Rectal smooth muscle tissue (tissue), 1 donor: ENCODE data around the gene KHK.

Source experiments
- H3K27ac ChIP-seq: one replicate; pipeline ENCODE4 v1.7.0; 2013; ENCODE audit warnings: low read depth, low read length, inconsistent platforms
- H3K27me3 ChIP-seq: one replicate; pipeline ENCODE4 v1.7.0; 2013; ENCODE audit warnings: low read length; ENCODE audit not compliant: control insufficient read depth, insufficient read depth
- H3K36me3 ChIP-seq: one replicate; pipeline ENCODE4 v1.7.0; 2013; ENCODE audit warnings: low read length; ENCODE audit not compliant: control insufficient read depth, insufficient read depth
- H3K4me1 ChIP-seq: one replicate; pipeline ENCODE4 v1.7.0; 2013; ENCODE audit warnings: low read length; ENCODE audit not compliant: control insufficient read depth, insufficient read depth
- H3K4me3 ChIP-seq: one replicate; pipeline ENCODE4 v1.7.0; 2013; ENCODE audit warnings: low read length
- H3K9ac ChIP-seq: one replicate; pipeline ENCODE4 v1.7.0; 2013; ENCODE audit warnings: low read length

KHK gene

GRCh38 chr2:27050996-27051901 lies 35.3 kb upstream of the KHK start, which contains the start of gene AGBL5:
TSS of gene AGBL5 (plus strand) at chr2:27051668. CDS start at chr2:27052959, 1,291 bp downstream.
- Histone ChIP-seq H3K4me1 (peaks cover 11% of the 10 kb centered on the region), H3K4me3 (peak within 1 kb of the TSS; percentile 74), H3K36me3 (peaks cover 15% of the 10 kb centered on the region), H3K27ac (peak within 1 kb of the TSS; percentile 87), H3K9ac (peak within 1 kb of the TSS; percentile 47), H3K27me3 (no peaks in the 10 kb centered on the region)

- Histone ChIP-seq H3K9ac (peak overlapping the region; percentile 7), H3K27me3 (no peaks in the 10 kb centered on the region), H3K4me1 (peaks cover 11% of the 10 kb centered on the region), H3K27ac (peak overlapping the region; percentile 87), H3K4me3 (peak overlapping the region; percentile 74), H3K36me3 (peaks cover 21% of the 10 kb centered on the region)
Observed at GRCh38 chr2:27051902-27052645, 34.5 kb upstream of the KHK start.

- Histone ChIP-seq H3K27ac (no peak overlapping the region), H3K4me3 (no peak overlapping the region), H3K4me1 (peaks cover 11% of the 10 kb centered on the region), H3K9ac (no peak overlapping the region), H3K36me3 (peaks cover 27% of the 10 kb centered on the region), H3K27me3 (no peaks in the 10 kb centered on the region)
Observed at GRCh38 chr2:27053321-27053720, 33.3 kb upstream of the KHK start.

- Histone ChIP-seq H3K4me3 (no peak overlapping the region), H3K27ac (no peak overlapping the region), H3K9ac (no peak overlapping the region), H3K27me3 (no peaks in the 10 kb centered on the region), H3K4me1 (peaks cover 11% of the 10 kb centered on the region), H3K36me3 (peaks cover 28% of the 10 kb centered on the region)
Observed at GRCh38 chr2:27053776-27054175, 32.8 kb upstream of the KHK start.

GRCh38 chr2:27054721-27055120 lies 31.9 kb upstream of the KHK start:
- peaks cover 5% of the 10 kb centered on the region for H3K4me1 ChIP-seq
- no peaks in the 10 kb centered on the region for H3K27me3 ChIP-seq
- no peak overlapping the region for H3K4me3 ChIP-seq
- H3K9ac ChIP-seq: no peak overlapping the region
- H3K36me3 ChIP-seq: peaks cover 28% of the 10 kb centered on the region
- no peak overlapping the region for H3K27ac ChIP-seq

GRCh38 chr2:27057184-27057583 lies 29.4 kb upstream of the KHK start:
- Histone ChIP-seq H3K4me1 (peaks cover 1% of the 10 kb centered on the region), H3K4me3 (no peak overlapping the region), H3K27me3 (no peaks in the 10 kb centered on the region), H3K36me3 (peaks cover 30% of the 10 kb centered on the region), H3K9ac (no peak overlapping the region), H3K27ac (no peak overlapping the region)

GRCh38 chr2:27058210-27058609 lies 28.4 kb upstream of the KHK start:
- H3K27me3 ChIP-seq: no peaks in the 10 kb centered on the region
- H3K4me3 ChIP-seq: no peak overlapping the region
- peaks cover 30% of the 10 kb centered on the region for H3K36me3 ChIP-seq
- H3K4me1 ChIP-seq: no peaks in the 10 kb centered on the region
- H3K9ac ChIP-seq: no peak overlapping the region
- H3K27ac ChIP-seq: no peak overlapping the region

GRCh38 chr2:27059141-27059820 lies 27.3 kb upstream of the KHK start:
- H3K4me3 ChIP-seq: no peak overlapping the region
- H3K27ac ChIP-seq: no peak overlapping the region
- peaks cover 3% of the 10 kb centered on the region for H3K4me1 ChIP-seq
- H3K9ac ChIP-seq: no peak overlapping the region
- H3K27me3 ChIP-seq: no peaks in the 10 kb centered on the region
- H3K36me3 ChIP-seq: peaks cover 30% of the 10 kb centered on the region

- H3K36me3 ChIP-seq: peaks cover 24% of the 10 kb centered on the region
- H3K4me3 ChIP-seq: no peak overlapping the region
- H3K4me1 ChIP-seq: peaks cover 3% of the 10 kb centered on the region
- no peak overlapping the region for H3K9ac ChIP-seq
- no peaks in the 10 kb centered on the region for H3K27me3 ChIP-seq
- H3K27ac ChIP-seq: no peak overlapping the region
Observed at GRCh38 chr2:27060323-27060722, 26.2 kb upstream of the KHK start.

GRCh38 chr2:27065128-27065527 lies 21.4 kb upstream of the KHK start:
- peaks cover 14% of the 10 kb centered on the region for H3K4me1 ChIP-seq
- H3K27me3 ChIP-seq: no peaks in the 10 kb centered on the region
- H3K4me3 ChIP-seq: no peak overlapping the region
- no peak overlapping the region for H3K27ac ChIP-seq
- H3K36me3 ChIP-seq: peaks cover 24% of the 10 kb centered on the region
- H3K9ac ChIP-seq: no peak overlapping the region

GRCh38 chr2:27067385-27067784 lies 19.2 kb upstream of the KHK start:
- no peak overlapping the region for H3K4me3 ChIP-seq
- no peak overlapping the region for H3K9ac ChIP-seq
- no peak overlapping the region for H3K27ac ChIP-seq
- H3K36me3 ChIP-seq: peaks cover 22% of the 10 kb centered on the region
- no peaks in the 10 kb centered on the region for H3K27me3 ChIP-seq
- H3K4me1 ChIP-seq: peaks cover 22% of the 10 kb centered on the region

- Histone ChIP-seq H3K9ac (no peak overlapping the region), H3K4me1 (peaks cover 37% of the 10 kb centered on the region), H3K36me3 (peaks cover 22% of the 10 kb centered on the region)
Observed at GRCh38 chr2:27069436-27069835, 17.1 kb upstream of the KHK start.

More at GRCh38 chr2:27069436-27069835, 17.1 kb upstream of the KHK start:
- H3K27me3 ChIP-seq: no peaks in the 10 kb centered on the region
- H3K4me3 ChIP-seq: no peak overlapping the region
- no peak overlapping the region for H3K27ac ChIP-seq
